Measurements from ENCODE around the gene CENPW.

Gene CENPW

DNA sequence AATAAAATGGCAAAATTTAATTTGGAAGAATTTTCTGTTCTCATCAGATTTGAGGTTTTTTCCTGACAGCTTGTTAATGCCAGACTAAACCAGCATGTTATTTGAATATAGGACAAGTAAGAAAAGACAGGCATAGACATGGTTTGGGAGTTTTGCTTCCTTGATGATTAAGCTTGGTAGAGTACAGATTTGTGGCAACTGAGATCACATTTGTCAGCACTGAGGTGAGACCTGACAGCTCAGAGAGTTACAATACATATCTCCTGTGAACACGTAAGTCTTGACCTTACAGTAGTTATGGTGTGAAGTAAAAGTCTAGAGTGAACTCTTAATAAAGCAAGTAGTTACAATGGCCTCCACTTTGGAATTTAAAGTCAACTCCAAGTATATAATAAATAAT is 34.5 kb downstream of the CENPW start:
- DNase-seq = no peak

DNA sequence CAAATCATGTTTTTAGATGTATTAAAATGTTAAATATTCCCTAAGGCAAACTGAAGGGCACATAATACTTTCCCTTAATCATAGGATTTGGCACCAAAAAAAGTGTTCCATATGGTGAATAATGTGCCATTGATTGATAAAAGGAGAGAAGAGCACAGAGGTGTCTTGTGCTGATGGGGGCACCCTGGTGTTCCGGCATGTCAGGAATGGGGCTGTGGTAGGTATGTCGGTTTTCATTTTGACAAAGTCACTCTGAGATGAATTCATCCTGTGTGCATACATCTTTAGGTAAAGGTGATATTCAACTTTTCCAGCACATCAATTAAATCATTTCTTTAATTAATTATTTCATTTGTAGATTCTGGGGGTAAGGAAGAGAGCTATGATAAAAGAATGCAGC is 36.8 kb downstream of the CENPW start:
- DNase-seq = no peak

GRCh38 chr6:126377594-126378153 is 37.8 kb downstream of the CENPW start:
- no peak for DNase-seq

DNA sequence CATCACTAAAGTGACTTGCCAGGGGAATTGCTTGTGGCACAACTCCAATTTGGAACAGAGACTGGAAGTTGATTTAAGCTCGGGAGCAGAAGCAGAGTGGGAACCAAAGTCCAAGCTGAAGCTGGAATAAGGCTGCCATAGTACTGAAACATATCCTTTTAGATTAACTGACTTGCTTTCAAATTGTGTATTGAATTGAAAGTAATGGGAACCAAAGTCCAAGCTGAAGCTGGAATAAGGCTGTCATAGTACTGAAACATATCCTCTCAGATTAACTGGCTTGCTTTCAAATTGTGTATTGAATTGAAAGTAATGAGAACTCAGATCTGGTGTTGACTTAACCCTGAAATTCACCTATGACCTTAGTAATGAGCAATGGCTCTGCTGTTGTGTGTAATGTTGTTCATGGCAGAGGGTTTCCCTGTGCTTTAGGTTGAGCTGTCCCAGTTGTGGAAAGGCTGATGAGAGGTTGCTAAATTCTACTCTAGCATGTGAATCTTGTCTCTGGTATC is 40.2 kb downstream of the CENPW start:
- DNase-seq = no peak

DNA sequence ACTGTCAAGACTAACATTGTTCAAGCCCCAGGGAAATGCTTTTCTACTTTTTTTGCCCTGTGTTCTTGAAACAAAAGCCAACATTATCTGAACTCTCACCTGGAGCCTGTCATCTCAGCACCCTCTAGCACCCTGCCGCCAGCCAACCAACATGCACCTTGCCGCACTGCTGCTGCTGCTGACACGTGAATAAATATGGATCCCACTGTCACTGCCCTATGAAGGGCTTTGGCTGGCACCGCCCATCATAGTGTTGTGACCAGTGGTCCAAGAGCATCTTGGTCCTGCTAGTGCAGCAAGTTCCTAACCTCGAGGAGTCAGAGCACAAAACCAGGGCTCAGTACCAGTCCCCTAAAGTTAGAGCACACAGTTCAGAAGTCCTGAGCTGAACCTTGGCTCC is 41.6 kb downstream of the CENPW start:
- DNase-seq = no peak

- DNase-seq = no peak
Measured at GRCh38 chr6:126383203-126383602, 43.3 kb downstream of the CENPW start.

GRCh38 chr6:126385536-126385935 is 45.6 kb downstream of the CENPW start:
- DNase-seq = no peak

DNA sequence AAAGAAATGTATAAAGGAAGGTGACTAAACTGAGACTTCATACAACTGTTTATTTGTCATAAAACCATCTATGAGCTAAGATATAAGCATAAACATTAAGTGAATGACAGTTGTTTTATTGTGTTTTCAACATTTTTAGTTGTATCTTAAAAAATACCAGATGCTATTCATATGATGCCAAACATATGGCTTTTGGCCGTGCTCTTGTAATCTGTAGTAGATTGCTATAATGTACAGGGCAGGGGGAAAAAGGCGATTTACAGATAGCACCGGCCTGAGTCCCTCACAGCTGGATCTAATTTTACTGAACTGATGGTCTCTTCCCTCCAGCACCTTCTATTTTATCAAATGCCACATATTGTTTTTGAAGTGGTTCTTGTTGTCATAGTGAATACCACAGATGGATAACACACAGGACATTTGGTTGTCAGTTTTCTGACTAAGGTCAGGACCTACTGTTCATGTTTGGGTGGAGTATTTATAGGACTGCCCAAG is 48.2 kb downstream of the CENPW start:
- DNase-seq = no peak

GRCh38 chr6:126396131-126396530 is 56.2 kb downstream of the CENPW start:
- DNase-seq = no peak
